ENCODE data around the gene ZNF311.

ZNF311 gene

GRCh38 chr6:29021434-29021833 lies 16.3 kb upstream of the ZNF311 start:
- no peak overlapping the region for H3K4me3 ChIP-seq (ENCODE audit: low read depth, low read length)
- DNase-seq (ENCODE audit: low read depth) = no peak
- TF ChIP-seq MAX (IDR thresholded peaks at IDR 0.05; ENCODE audit: low read depth, low read length) (no peak), POLR2A (IDR thresholded peaks at IDR 0.05; ENCODE audit: extremely low read depth, insufficient read length) (no peak), CTCF (IDR thresholded peaks at IDR 0.05; ENCODE audit: low read depth, low read length) (no peak), MYC (IDR thresholded peaks at IDR 0.05; ENCODE audit: low read depth, low read length) (no peak)

GRCh38 chr6:29019629-29020028 lies 14.5 kb upstream of the ZNF311 start:
- no peak for TF ChIP-seq CTCF (IDR thresholded peaks at IDR 0.05; ENCODE audit: low read depth, low read length)
- no peak for TF ChIP-seq MAX (IDR thresholded peaks at IDR 0.05; ENCODE audit: low read depth, low read length)
- TF ChIP-seq POLR2A (IDR thresholded peaks at IDR 0.05; ENCODE audit: extremely low read depth, insufficient read length) = no peak
- TF ChIP-seq MYC (IDR thresholded peaks at IDR 0.05; ENCODE audit: low read depth, low read length) = no peak
- H3K4me3 ChIP-seq (ENCODE audit: low read depth, low read length) = no peak overlapping the region
- no peak for DNase-seq (ENCODE audit: low read depth)

- TF ChIP-seq MAX (IDR thresholded peaks at IDR 0.05; ENCODE audit: low read depth, low read length) (no peak), MYC (IDR thresholded peaks at IDR 0.05; ENCODE audit: low read depth, low read length) (no peak), CTCF (IDR thresholded peaks at IDR 0.05; ENCODE audit: low read depth, low read length) (no peak), POLR2A (IDR thresholded peaks at IDR 0.05; ENCODE audit: extremely low read depth, insufficient read length) (no peak)
- no peak overlapping the region for H3K4me3 ChIP-seq (ENCODE audit: low read depth, low read length)
- no peak for DNase-seq (ENCODE audit: low read depth)
Measured at GRCh38 chr6:29017428-29017802, 12.3 kb upstream of the ZNF311 start.

- H3K4me3 ChIP-seq (ENCODE audit: low read depth, low read length) = peak overlapping the region; percentile 67
- peak; percentile 82 for TF ChIP-seq CTCF (IDR thresholded peaks at IDR 0.05; ENCODE audit: low read depth, low read length)
- TF ChIP-seq MAX (IDR thresholded peaks at IDR 0.05; ENCODE audit: low read depth, low read length) = peak; percentile 7; the same call in 1 of the 2 replicates
- no peak for TF ChIP-seq POLR2A (IDR thresholded peaks at IDR 0.05; ENCODE audit: extremely low read depth, insufficient read length)
- TF ChIP-seq MYC (IDR thresholded peaks at IDR 0.05; ENCODE audit: low read depth, low read length) = no peak
Measured at GRCh38 chr6:29016559-29017427, 11.7 kb upstream of the ZNF311 start.

GRCh38 chr6:29014729-29015608 lies 9.9 kb upstream of the ZNF311 start:
- TF ChIP-seq CTCF (IDR thresholded peaks at IDR 0.05; ENCODE audit: low read depth, low read length) (peak; percentile 3), MAX (IDR thresholded peaks at IDR 0.05; ENCODE audit: low read depth, low read length) (no peak), MYC (IDR thresholded peaks at IDR 0.05; ENCODE audit: low read depth, low read length) (no peak), POLR2A (IDR thresholded peaks at IDR 0.05; ENCODE audit: extremely low read depth, insufficient read length) (no peak)
- H3K4me3 ChIP-seq (ENCODE audit: low read depth, low read length) = peak overlapping the region; percentile 18
- DNase-seq (ENCODE audit: low read depth) = peak; percentile 71

More at GRCh38 chr6:29016559-29017427, 11.7 kb upstream of the ZNF311 start:
- DNase-seq (ENCODE audit: low read depth) = peak; percentile 89
